ENCODE results near the gene KLHL7.
"Not testable (repeated sequence)": the region's sequence is repeated elsewhere in the genome, so short reads cannot be mapped to it uniquely, and the experiment has no call there.

Gene KLHL7

DNA sequence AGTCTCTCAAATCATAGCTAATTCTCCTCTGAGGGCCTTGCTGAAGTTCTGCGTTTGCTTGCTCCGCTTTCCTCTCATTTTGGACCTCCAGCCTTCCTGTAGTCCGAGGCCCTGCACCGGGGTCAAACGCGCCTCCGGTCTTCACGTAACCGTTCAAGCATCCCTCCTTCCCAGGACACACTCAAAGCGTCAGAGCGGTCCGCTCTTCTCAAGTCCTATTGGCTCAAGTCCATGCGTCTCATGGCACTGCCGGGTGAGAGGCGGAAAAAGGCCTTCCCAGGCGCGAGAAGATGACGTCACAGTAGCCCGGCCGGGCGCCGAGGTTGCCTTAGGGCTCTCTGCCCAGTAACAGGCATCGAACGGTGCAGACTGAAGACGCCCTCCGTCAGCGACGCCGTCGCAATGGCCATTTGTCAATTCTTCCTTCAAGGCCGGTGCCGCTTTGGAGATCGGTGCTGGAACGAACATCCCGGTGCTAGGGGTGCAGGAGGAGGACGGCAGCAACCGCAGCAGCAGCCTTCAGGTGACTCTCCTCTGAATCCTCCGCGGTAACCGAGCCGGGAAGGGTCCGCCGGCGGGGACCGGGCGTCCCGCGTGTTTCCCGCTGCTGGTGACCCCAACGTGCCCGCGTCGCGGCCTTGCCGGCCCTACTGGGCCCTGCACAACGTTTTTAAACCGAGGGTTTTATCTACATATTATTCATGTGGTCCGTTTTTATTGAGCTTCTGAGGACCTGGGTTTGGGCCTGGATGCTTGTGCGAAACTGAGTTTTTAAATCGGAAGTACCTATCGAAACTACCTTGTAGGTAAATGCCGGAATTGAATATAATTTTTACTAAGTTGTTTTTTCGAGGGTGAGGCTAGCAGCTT, 76.3 kb downstream of the KLHL7 start, which contains the start of gene NUP42:
Gene NUP42, plus strand, starts transcription at position 365 of the 870 bp plus-strand sequence. Its CDS starts 38 bp downstream, at position 403.
- peak; percentile 92 to 96 for DNase-seq (ENCODE audit: low read depth in 2 of 2)

DNA sequence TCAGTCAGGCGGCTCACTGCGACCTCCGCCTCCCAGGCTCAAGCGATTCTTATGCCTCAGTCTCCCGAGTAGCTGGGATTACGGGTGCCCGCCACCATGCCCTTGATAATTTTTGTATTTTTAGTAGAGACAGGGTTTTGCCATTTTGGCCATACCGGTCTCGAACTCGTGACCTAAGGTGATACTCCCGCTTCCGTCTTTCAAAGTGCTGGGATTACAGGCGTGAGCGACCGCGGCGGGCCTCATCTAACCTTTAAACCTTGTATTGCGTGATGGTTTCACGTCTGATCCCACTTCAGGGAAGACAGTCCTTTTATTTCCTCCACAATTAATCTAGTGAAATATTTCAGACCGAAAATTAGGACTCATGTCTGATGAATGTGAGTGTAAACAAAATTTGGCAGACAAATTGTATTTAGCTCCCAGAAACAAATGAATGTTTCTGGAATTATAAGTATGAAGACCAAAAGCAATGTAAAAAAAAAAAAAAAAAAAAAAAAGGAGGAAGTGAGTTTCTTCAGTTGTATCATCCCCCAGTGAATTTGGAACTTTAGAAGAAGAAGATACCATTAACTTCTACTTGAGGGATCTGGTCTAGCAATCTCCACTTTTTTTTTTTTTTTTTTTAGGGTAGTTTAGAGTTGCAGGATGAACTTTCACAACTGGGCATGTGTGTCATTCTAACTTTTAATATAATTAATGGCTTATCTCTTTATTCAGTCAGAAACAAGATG, 77.9 kb downstream of the KLHL7 start:
- DNase-seq (ENCODE audit: low read depth in 2 of 2), result no peak

DNA sequence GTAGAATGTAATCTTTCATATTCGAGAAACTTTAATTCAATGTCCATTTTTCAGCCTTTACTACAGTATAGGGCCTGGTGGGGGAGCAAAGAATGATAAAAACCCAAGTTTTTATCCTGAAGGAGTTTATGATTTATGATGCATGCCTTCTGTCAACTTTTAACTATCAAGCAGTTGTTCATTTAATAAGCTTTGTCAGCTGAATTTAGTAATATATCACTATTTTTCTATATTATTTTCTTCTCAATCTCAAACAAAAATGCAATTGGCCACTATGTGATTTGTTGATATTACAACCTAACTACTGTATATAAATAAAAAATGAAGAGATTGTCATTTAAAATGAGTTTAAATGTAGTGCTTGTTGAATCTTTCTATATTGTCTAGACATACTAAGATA, 78.7 kb downstream of the KLHL7 start:
- DNase-seq (ENCODE audit: low read depth in 2 of 2), result no peak

DNA sequence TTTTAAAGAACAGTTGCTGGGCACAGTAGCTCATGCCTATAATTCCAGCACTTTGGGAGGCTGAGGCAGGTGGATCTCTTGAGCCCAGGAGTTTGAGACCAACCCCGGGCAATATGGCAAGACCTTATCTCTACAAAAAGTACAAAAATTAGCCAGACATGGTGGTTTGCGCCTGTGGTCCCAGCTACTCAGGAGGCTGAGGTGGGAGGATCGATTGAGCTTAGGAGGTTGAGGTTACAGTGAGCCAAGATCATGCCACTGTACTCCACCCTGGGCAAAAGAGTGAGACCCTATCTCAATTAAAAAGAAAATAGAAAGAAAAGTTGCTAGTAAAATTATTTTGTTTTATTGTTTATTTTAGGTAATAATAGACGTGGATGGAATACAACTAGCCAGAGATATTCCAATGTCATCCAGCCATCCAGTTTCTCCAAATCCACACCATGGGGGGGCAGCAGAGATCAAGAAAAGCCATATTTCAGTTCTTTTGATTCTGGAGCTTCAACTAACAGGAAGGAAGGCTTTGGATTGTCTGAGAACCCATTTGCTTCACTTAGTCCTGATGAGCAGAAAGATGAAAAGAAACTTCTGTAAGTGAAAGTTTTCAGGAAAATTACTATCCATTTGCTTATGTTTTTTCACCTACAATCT, 79.2 kb downstream of the KLHL7 start:
- DNase-seq (ENCODE audit: low read depth in 2 of 2), result no peak

DNA sequence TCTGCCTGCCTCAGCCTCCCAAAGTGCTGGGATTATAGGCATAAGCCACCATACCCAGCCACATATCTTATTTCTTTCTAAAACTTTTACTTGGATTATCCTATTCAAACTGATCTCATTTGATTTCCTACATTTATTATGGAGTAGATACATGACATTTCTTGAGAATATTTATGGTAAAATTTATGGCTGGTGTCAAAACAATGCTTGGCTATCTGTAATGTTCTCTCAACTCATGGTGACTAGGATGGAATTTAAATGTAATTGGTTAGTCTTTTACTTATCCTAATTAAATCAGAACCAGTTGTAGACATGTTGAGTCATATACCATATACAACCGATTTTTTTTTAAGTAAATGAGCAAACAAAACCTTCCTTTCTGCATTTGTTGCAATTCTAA, 80.4 kb downstream of the KLHL7 start:
- no peak for DNase-seq (ENCODE audit: low read depth in 2 of 2)

DNA sequence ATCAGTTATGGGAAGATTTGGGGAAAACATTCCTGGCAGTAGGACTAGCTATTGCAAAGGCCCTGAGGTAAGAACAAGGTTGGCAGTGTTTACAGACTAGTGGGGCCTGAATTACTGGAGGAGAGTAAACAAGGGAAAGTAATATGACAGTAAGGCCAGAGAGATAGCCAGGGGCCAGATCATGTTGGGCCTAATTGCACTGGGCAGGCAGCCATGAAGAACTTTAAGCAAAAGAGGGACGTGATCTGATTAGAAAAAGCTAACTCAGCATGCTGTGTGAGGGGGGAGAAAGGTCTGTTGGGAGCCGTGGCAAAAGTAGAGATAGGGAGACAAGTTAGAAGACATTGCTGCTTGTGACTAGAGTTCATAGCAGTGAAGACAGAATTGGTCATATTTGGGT, 85.4 kb downstream of the KLHL7 start:
- no peak for DNase-seq (ENCODE audit: low read depth in 2 of 2)

DNA sequence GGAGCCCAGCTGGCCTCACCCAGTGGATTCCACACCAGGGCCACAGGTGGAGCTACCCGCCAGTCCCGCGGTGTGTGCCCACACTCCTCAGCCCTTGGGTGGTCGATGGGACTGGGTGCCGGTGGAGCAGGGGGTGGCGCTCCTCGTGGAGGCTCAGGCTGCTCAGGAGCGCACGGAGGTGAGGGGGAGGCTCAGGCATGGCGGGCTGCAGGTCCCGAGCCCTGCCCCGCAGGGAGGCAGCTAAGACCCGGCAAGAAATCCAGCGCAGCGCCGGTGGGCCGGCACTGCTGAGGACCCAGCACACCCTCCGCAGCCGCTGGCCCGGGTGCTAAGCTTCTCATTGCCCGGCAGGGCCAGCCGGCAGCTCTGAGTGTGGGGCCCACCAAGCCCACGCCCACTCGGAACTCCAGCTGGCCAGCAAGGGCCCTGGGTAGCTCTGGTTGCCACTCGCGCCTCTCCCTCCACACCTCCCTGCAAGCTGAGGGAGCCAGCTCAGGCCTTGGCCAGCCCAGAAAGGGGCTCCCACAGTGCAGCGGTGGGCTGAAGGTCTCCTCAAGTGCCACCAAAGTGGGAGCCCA, 88.2 kb downstream of the KLHL7 start:
- not testable (repeated sequence) for DNase-seq (ENCODE audit: low read depth in 2 of 2)

DNA sequence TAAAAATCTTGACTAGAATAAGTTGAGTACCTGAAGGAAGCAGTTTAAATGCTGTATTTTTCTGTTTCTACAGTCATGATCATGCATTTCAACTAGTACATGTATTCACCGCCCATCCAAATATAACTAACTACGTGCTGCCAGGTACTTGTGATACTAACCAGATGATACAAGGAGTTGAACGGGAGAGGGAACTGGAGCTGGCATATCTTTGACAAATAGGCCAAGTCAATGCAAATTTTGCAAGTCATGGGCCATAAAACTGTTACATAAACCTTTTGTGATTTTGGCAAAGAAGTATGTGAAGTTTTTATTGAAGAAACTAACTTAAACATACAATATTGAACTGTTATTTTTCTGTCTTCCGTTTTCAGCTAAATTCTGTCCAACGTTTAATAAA, 90.7 kb downstream of the KLHL7 start:
- DNase-seq (ENCODE audit: low read depth in 2 of 2), result no peak

DNA sequence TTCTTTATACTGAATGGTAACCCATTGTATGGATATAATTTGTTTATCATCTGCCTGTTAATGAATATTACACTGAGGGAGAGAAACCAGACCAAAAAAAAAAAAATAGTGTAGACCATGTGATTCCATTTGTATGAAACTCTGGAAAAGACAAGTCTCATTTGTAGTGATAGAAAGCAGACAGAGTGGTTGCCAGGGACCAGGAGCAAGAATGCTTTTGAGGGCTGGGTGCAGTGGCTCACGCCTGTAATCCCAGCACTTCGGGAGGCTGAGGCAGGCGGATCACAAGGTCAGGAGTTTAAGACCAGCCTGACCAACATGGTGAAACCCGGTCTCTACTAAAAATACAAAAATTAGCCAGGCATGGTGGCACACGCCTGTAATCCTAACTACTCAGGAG, 92.2 kb downstream of the KLHL7 start:
- DNase-seq (ENCODE audit: low read depth in 2 of 2), result not testable (repeated sequence)

DNA sequence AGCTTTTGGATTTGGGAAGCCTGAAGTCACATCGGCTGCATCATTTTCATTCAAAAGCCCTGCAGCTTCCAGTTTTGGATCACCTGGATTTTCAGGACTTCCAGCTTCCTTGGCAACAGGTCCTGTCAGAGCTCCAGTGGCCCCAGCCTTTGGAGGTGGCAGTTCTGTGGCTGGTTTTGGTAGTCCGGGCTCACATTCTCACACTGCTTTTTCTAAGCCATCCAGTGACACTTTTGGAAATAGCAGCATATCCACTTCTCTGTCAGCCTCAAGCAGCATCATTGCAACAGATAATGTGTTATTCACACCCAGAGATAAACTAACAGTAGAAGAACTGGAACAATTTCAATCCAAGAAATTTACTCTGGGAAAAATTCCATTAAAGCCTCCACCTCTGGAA, 94.7 kb downstream of the KLHL7 start:
- no peak for DNase-seq (ENCODE audit: low read depth in 2 of 2)

DNA sequence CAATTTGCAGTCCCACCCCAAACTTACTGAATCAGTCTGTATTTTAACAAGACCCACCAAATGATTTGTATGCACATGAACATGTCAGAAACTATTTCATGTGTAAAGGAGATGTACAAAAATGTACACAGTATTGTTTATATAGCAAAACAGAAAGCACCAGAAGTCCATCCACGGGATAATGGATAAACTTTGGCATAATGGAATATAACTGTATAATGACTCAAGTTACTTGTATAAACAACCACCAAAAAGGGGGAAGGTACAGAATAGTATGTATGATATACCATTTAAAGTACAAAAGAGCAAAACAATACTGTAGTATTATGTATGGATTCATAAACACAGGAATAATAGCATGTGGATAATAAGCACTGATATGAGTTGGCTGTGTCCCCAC, 98.7 kb downstream of the KLHL7 start:
- DNase-seq (ENCODE audit: low read depth in 2 of 2), result no peak

DNA sequence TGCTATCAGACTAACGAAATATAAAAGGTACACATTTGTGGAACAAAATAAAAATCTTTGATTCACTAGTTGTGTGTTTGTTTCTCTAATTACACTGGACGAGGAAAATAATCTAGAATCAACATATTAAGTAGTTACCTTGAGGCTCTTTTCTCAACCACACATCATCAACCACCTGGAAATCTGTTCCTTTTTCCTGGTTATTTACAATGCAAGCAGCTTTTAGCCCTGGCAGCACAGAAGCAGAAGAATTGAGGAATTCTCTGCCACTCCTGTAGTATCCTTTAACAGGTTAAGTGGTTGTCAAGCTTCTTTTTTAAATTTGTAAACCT, 100.0 kb downstream of the KLHL7 start:
- DNase-seq (ENCODE audit: low read depth in 2 of 2), result no peak

DNA sequence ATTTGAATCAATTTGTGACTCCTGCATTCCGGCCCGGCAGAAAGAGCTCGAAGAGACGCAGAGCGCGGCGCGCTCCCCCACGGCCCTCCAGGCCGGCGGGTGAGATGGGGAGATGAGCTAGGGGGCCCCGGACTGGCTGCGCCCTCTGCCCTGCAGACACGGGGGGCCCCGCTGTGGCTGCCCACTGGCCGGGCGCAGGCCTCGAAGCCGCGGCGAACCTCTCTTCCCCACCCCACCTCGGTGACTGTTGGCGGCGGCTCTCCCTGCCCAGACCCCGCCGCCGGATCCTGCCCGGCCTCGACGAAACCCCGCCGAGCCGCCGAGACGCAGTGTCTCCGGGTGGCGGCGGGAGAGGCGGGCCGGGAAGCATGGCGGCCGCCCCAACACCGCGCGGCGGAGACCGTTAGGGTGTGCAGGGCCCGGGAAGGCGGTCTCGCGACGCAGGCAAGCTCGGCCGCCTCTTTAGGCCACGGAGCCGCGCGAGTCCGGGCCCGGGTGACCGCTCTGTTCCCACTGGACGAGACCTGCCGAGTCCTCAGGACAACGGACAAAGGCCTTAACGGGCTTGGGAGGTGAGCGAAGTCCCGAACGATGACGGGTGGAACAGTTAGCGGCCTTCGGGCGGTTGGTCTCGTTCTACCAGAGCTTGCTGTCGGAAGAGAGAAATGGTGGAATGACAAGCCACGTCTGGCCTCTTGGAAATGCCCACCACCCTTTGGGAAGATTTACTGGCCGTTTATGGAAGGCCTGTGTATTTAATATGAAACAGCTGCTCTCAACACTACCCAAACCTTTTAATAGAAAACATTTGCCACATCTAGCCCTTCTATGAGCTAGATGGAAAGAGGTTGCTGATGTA, 100.6 kb downstream of the KLHL7 start:
- no peak for DNase-seq (ENCODE audit: low read depth in 2 of 2)

DNA sequence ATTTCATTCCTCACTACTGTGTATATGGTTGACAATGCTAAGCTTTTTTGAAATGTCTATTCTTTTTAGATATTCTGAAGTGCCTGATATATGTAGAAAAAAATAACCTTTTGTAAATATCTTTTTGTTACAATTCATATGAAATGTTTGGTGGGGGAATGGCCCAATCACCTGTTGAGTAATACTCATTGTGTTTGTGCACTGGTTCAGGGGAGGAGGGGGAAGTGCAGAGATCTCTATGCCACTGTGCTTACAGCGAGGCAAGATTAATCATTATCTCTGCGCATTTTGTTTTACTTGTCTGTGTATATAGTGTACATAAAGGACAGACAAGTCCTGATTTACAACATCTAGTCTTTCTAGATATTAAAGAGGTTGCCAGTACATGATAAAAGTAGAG, 101.4 kb downstream of the KLHL7 start:
- no peak for DNase-seq (ENCODE audit: low read depth in 2 of 2)

DNA sequence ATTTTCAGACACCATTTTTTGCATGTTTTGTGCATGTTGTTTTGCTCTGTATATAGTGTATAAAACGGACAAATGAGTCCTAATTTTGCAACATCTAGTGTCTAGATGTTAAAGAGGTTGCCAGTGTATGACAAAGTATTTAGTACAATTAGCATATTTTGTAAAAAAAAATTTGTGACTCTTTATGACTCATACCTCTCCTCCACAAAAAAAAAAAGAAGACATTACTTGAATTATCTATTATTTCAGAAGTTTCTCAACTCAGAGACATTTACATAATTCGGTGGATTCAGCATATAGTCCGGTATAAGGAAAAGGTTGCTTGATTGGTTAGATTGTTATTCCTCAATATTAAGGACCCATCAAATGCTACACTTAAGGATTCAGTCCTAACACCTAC, 102.3 kb downstream of the KLHL7 start:
- no peak for DNase-seq (ENCODE audit: low read depth in 2 of 2)

DNA sequence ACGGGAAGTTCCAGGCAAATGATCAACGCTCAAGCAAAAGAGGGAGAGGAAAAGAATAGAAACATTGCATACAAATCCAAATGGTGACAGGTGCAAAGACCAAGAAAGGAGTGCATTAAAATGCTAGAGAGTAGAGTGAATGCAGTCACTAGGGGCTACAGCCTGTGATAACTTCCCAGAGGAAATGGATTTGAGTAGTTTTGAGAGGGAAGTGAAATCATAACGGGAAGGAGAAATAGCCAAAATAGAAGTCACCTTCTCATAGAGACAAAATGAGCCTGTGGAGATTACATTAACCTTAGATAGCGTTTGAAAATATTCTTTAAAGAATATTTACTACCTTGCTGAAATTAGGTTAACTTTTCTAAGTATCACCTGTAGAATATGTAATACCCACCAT, 102.7 kb downstream of the KLHL7 start:
- no peak for DNase-seq (ENCODE audit: low read depth in 2 of 2)

DNA sequence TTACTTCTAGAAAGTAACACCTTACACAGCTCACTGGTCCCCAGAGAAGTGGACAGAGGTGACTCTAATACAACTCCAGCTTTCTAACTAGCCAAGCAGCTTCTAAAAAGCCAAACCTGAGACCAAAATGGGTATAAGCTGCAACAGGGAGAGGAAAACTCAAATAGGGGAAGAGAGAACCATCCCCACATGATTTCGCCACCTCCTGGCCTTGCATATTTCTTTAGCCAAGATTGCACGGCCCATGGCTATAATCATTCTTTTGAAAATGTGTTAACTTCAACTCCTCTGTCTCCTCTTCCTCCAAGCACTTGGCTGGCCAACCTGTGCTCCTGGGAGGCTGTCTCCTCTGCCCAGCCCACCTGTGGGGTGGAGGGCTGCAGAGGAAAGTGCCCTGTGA, 104.9 kb downstream of the KLHL7 start:
- no peak for DNase-seq (ENCODE audit: low read depth in 2 of 2)

DNA sequence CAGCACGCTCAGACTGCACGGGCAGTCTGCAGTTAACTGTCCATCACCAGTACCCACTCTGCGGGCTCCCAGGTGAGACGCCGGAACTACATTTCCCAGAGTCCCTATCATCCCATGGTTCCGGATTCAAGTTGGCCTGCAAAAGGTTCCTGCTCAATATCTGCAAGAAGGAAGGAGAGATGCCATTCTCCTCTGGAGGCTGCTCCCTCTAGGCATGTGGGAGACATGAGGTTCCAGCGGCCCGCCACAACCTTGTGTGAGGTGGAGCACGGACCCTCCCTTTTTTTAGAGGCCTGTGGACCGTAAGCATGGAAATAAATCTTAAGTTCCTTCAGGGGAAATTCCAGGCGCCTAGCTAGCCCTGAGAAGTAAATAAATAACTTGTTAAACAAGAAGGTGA, 106.0 kb downstream of the KLHL7 start:
- no peak for DNase-seq (ENCODE audit: low read depth in 2 of 2)

DNA sequence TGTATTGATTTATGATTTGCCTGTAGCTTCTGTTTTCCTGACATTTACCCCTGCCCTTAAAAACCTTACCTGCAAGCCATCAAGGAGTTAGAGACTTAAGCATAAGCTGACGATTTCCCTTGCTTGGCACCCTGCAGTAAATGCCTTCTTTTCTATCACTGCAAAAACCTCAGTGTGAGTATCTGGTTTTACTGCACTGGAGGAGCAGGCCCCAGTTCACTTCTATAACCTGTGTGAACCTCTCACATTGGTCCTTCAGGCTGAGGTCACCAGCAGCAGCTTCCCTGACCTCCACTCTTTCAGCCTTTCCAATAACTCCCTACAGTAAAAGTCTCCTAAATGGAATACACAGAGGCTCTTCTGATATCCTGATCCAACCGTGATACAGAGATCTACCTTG, 106.8 kb downstream of the KLHL7 start:
- DNase-seq (ENCODE audit: low read depth in 2 of 2), result no peak

DNA sequence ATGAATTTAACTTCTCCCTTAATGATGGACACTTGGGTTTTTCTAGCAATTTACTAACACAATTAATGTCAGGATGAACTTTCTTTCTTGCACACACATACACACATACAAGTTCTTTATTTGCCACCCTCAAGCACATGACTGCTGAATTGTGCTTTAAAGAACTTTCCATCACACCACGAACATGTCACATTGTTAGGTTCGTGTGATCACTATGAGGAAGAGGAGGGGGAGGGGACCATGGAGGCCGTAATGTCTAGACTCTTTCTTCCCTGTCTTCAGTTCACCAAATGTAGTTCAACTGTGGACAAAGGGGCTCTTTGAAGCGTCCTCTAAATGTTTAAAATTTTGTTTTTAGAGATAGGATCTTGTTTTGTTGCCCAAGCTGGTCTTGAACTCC, 107.3 kb downstream of the KLHL7 start:
- no peak for DNase-seq (ENCODE audit: low read depth in 2 of 2)

DNA sequence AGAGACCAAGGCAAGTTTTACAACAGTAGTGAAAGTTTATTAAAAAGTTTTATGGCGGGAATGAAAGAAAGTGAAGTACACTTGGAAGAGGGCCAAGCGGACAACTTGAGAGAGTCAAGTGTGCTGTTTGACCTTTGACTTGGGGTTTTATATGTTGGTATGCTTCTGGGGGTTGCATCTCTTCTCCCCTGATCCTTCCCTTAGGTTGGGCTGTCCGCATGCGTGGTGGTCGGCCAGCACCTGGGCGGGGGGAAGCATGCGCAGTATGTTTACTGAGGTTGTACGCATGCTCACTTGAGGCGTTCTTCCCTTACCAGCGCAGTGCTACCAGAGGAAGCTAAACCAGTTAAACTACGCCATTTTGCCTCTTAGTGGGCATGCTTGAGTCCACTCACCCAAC, 108.2 kb downstream of the KLHL7 start:
- no peak for DNase-seq (ENCODE audit: low read depth in 2 of 2)

Data from activated CD4-positive, alpha-beta T cell treated with anti-CD3 and anti-CD28 coated beads for 24 hours (primary cell).